Hepatocyte (in vitro differentiated cells): Measurements from ENCODE around the gene TBCA. TPM values are rescaled to one million over a fixed set of nuclear protein-coding genes. Genes with fewer than 3 reads are reported as not detected.

Source experiments
- DNase-seq: peaks from one replicate; pipeline ENCODE4 v3.0.0-alpha.2; 2016; ENCODE audit warnings: low spot score
- H2AFZ ChIP-seq: fragments of 200-600 bp; sonication (generic); 2 replicates; pipeline ENCODE4 v1.6.0; 2016; ENCODE audit warnings: antibody characterized with exemption, mild to moderate bottlenecking
- H3K27ac ChIP-seq: fragments of 200-600 bp; sonication (generic); 2 replicates; pipeline ENCODE4 v1.5.1; 2016; ENCODE audit warnings: mild to moderate bottlenecking
- H3K27me3 ChIP-seq: fragments of 200-600 bp; sonication (generic); 2 replicates; pipeline ENCODE4 v1.6.1; 2016
- H3K36me3 ChIP-seq: fragments of 200-600 bp; sonication (generic); replicated peaks from 2 replicates; pipeline ENCODE4 v1.5.1; 2016; ENCODE audit warnings: low read depth; ENCODE audit not compliant: insufficient read depth
- H3K4me1 ChIP-seq: fragments of 200-600 bp; sonication (generic); 2 replicates; pipeline ENCODE4 v1.5.1; 2016; ENCODE audit warnings: mild to moderate bottlenecking, moderate library complexity; ENCODE audit not compliant: insufficient read depth
- H3K4me2 ChIP-seq: fragments of 200-600 bp; sonication (generic); 2 replicates; pipeline ENCODE4 v1.6.0; 2016
- H3K4me3 ChIP-seq: fragments of 200-600 bp; sonication (generic); 2 replicates; pipeline ENCODE4 v1.5.1; 2016; ENCODE audit warnings: mild to moderate bottlenecking
- H3K79me2 ChIP-seq: fragments of 200-600 bp; sonication (generic); 2 replicates; pipeline ENCODE4 v1.6.0; 2017; ENCODE audit warnings: mild to moderate bottlenecking
- H3K9me2 ChIP-seq: fragments of 200-600 bp; sonication (generic); replicated peaks from 2 replicates; pipeline ENCODE4 v1.6.0; 2017; ENCODE audit warnings: mild to moderate bottlenecking; ENCODE audit not compliant: insufficient read depth
- H3K9me3 ChIP-seq: fragments of 200-600 bp; sonication (generic); 2 replicates; pipeline ENCODE4 v1.5.1; 2016; ENCODE audit warnings: low read depth, mild to moderate bottlenecking
- H4K20me1 ChIP-seq: fragments of 200-600 bp; sonication (generic); 2 replicates; pipeline ENCODE4 v1.6.0; 2016; ENCODE audit warnings: mild to moderate bottlenecking; ENCODE audit not compliant: insufficient read depth, poor library complexity, severe bottlenecking
- CTCF ChIP-seq: fragments of 200-600 bp; sonication (generic); IDR thresholded peaks from 2 replicates; pipeline ENCODE4 v1.5.1; 2016; ENCODE audit warnings: antibody characterized with exemption, mild to moderate bottlenecking; ENCODE audit not compliant: poor library complexity
- EZH2 ChIP-seq: fragments of 200-600 bp; sonication (generic); IDR thresholded peaks from 2 replicates; pipeline ENCODE4 v1.6.1; 2016; ENCODE audit warnings: antibody characterized with exemption, mild to moderate bottlenecking, borderline replicate concordance
- EZH2phosphoT487 ChIP-seq: fragments of 200-600 bp; sonication (generic); IDR thresholded peaks from one replicate; pipeline ENCODE4 v1.6.1; 2018; ENCODE audit warnings: antibody characterized with exemption, mild to moderate bottlenecking, low read depth, moderate library complexity; ENCODE audit not compliant: unreplicated experiment, severe bottlenecking
- WGBS: methylation state at CpG from one replicate; pipeline ENCODE4 v1.1.6; 2016; ENCODE audit warnings: low lambda C conversion rate; ENCODE audit errors: missing lambda C conversion rate; 5-methylcytosine and 5-hydroxymethylcytosine counted together
- polyA plus RNA-seq: library from polyadenylated mRNA; unstranded; fragments of >200 nt; fragmentation: Nextera tagmentation; extraction: Ambion mirVana; gene quantifications from 2 replicates; pipeline ENCODE4 v1.2.1, GENCODE V29; 2016
- total RNA-seq: library from RNA; depleted of rRNA; stranded (reverse); fragments of >200 nt; gene quantifications from 2 replicates; pipeline ENCODE4 v1.2.3, GENCODE V29; 2014

The TBCA gene
- total and polyA plus RNA-seq, 2 experiments from 2014 or later: 278 to 282 TPM

GRCh38 chr5:77698920-77699319 is 77.2 kb downstream of the TBCA start:
- no peaks in the 10 kb centered on the region for H3K9me2 ChIP-seq
- no peaks in the 10 kb centered on the region for H3K9me3 ChIP-seq
- H3K4me3 ChIP-seq: no peak overlapping the region
- DNase-seq: no peak
- H3K27ac ChIP-seq: no peak overlapping the region
- H3K27me3 ChIP-seq: no peaks in the 10 kb centered on the region
- H2AFZ ChIP-seq: no peak overlapping the region
- no peaks in the 10 kb centered on the region for H3K36me3 ChIP-seq
- H3K79me2 ChIP-seq: peaks cover 63% of the 10 kb centered on the region
- H3K4me2 ChIP-seq: no peak overlapping the region
- peaks cover 14% of the 10 kb centered on the region for H4K20me1 ChIP-seq
- TF ChIP-seq CTCF (no peak), EZH2 (no peak), EZH2phosphoT487 (no peak)
- H3K4me1 ChIP-seq: no peaks in the 10 kb centered on the region

- Histone ChIP-seq H3K9me2 (no peaks in the 10 kb centered on the region), H2AFZ (no peak overlapping the region), H3K4me3 (no peak overlapping the region), H3K36me3 (no peaks in the 10 kb centered on the region), H3K27ac (no peak overlapping the region), H3K27me3 (no peaks in the 10 kb centered on the region), H4K20me1 (peaks cover 14% of the 10 kb centered on the region), H3K79me2 (peaks cover 60% of the 10 kb centered on the region), H3K4me1 (no peaks in the 10 kb centered on the region), H3K4me2 (no peak overlapping the region), H3K9me3 (no peaks in the 10 kb centered on the region)
- TF ChIP-seq CTCF (no peak), EZH2 (no peak), EZH2phosphoT487 (no peak)
- DNase-seq: no peak
- 97% methylated on average over 3 of the region's 3 CpGs for WGBS
Observed at GRCh38 chr5:77697692-77698091, 78.4 kb downstream of the TBCA start.

- H3K9me3 ChIP-seq: no peaks in the 10 kb centered on the region
- WGBS: 98% methylated on average over 1 of the region's 1 CpG
- H3K27me3 ChIP-seq: no peaks in the 10 kb centered on the region
- no peaks in the 10 kb centered on the region for H3K4me1 ChIP-seq
- no peak overlapping the region for H3K4me2 ChIP-seq
- peaks cover 14% of the 10 kb centered on the region for H4K20me1 ChIP-seq
- H3K4me3 ChIP-seq: no peak overlapping the region
- no peaks in the 10 kb centered on the region for H3K36me3 ChIP-seq
- no peak overlapping the region for H3K27ac ChIP-seq
- TF ChIP-seq EZH2phosphoT487: no peak
- TF ChIP-seq EZH2: no peak
- TF ChIP-seq CTCF: no peak
- H2AFZ ChIP-seq: no peak overlapping the region
- no peak for DNase-seq
- peaks cover 60% of the 10 kb centered on the region for H3K79me2 ChIP-seq
- H3K9me2 ChIP-seq: no peaks in the 10 kb centered on the region
Observed at GRCh38 chr5:77696120-77696519, 80.0 kb downstream of the TBCA start.

GRCh38 chr5:77693913-77694312 is 82.2 kb downstream of the TBCA start:
- peaks cover 4% of the 10 kb centered on the region for H3K36me3 ChIP-seq
- TF ChIP-seq CTCF (no peak), EZH2 (no peak), EZH2phosphoT487 (no peak)
- H3K27ac ChIP-seq: no peak overlapping the region
- H3K4me1 ChIP-seq: no peaks in the 10 kb centered on the region
- no peak overlapping the region for H2AFZ ChIP-seq
- no peaks in the 10 kb centered on the region for H3K9me3 ChIP-seq
- H3K4me2 ChIP-seq: no peak overlapping the region
- H3K79me2 ChIP-seq: peaks cover 46% of the 10 kb centered on the region
- H4K20me1 ChIP-seq: peaks cover 7% of the 10 kb centered on the region
- 80% methylated on average over 3 of the region's 3 CpGs for WGBS
- no peaks in the 10 kb centered on the region for H3K9me2 ChIP-seq
- no peak for DNase-seq
- no peak overlapping the region for H3K4me3 ChIP-seq
- H3K27me3 ChIP-seq: no peaks in the 10 kb centered on the region
